Upper lobe of left lung (tissue), 6 donors: ENCODE data around the gene SYT7. TPM values are rescaled to one million over a fixed set of nuclear protein-coding genes. Genes with fewer than 3 reads are reported as not detected.

ENCODE experiments used
- ATAC-seq, 2 donors: fragments of 200-7000 bp; cut with Tn5 transposase; one replicate each; pipeline ENCODE4 v1.9.1; 2022; ENCODE audit warnings: mild to moderate bottlenecking in 2 of 2, moderate library complexity in 2 of 2; ENCODE audit not compliant: low FRiP score in 2 of 2
- DNase-seq, 2 donors: peaks; one replicate each; pipeline ENCODE4 v3.0.0-alpha.2; 2019 to 2020
- H3K27ac ChIP-seq, 4 donors: fragments of 200-600 bp; sonication (generic); one replicate each; pipeline ENCODE4 v1.5.1; 2016 to 2019
- H3K27me3 ChIP-seq, 4 donors: fragments of 200-600 bp; sonication (generic); one replicate each; pipeline ENCODE4 v1.5.1; 2017 to 2019
- H3K36me3 ChIP-seq, 4 donors: fragments of 200-600 bp; sonication (generic); one replicate each; pipeline ENCODE4 v1.5.1; 2016 to 2019
- H3K4me1 ChIP-seq, 4 donors: fragments of 200-600 bp; sonication (generic); one replicate each; pipeline ENCODE4 v1.5.1; 2018 to 2019
- H3K4me3 ChIP-seq, 4 donors: fragments of 200-600 bp; sonication (generic); one replicate each; pipeline ENCODE4 v1.5.1; 2017 to 2019; ENCODE audit warnings: mild to moderate bottlenecking in 2 of 4, moderate library complexity in 1 of 4
- H3K9me3 ChIP-seq, 4 donors: fragments of 200-600 bp; sonication (generic); one replicate each; pipeline ENCODE4 v1.5.1; 2018 to 2019
- EP300 ChIP-seq, 4 donors: sonication (generic); formaldehyde crosslinking; IDR thresholded peaks; one replicate each; pipeline ENCODE4 v1.5.1; 2017; ENCODE audit warnings: antibody characterized with exemption in 4 of 4, control low read depth in 2 of 4
- POLR2A ChIP-seq, 4 donors: fragments of 450-650 bp; IDR thresholded peaks; one replicate each; pipeline ENCODE4 v1.5.1; 2016 to 2017; ENCODE audit warnings: antibody characterized with exemption in 4 of 4, mild to moderate bottlenecking in 2 of 4
- POLR2AphosphoS5 ChIP-seq, 2 donors: sonication (generic); formaldehyde crosslinking; IDR thresholded peaks; one replicate each; pipeline ENCODE4 v1.5.1; 2017; ENCODE audit warnings: antibody characterized with exemption in 2 of 2
- WGBS, 2 donors: methylation state at CpG; one replicate each; pipeline ENCODE4 v1.1.5; 2017 to 2018; 5-methylcytosine and 5-hydroxymethylcytosine counted together
- total RNA-seq, 6 donors: library from RNA; depleted of rRNA in 4 of 6; stranded (reverse); fragments of >200 nt in 4 of 6; gene quantifications; one replicate each; pipeline versions ENCODE4 v1.1.0 to v1.2.1, GENCODE V29; 2016 to 2021
- TF ChIP-seq, protein P1 (sequence below), 6 experiments: fragments of 450-650 bp in 4 of 6; fragments of 200-600 bp in 2 of 6; sonication (generic) in 2 of 6; IDR thresholded peaks; one replicate each; pipeline ENCODE4 v1.5.1; 2016 to 2019; ENCODE audit warnings: antibody characterized with exemption in 6 of 6
- donor health status: DM: no; HTN: no; CAD: no; lungs with moderate emphysema.
- donor health status: DM: no; HTN: yes; CAD: no; lungs with severe emphysema.

The SYT7 gene
- total RNA-seq, 6 donors from 2014 or later: 2.1 to 7.3 (median 4.9) TPM

DNA sequence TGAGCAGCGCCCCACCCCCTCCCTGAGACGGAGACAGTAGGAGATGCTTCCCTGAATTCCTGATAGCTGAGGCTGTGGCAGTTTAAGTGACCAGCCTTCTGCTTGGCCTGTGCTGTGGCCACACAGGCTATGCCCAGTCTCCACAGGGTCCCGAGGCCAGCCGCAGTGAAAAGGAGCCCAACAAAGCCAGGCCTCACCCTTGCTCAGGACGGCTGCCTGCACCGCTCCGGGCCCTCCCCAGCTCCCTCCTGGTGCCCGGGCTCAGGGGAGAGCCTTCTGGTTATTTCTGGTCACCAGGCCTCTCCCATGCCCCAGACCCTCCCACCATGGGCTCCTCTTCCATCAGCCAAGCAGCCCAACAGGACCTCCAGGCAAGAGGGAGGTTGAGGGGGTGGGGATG lies 43.5 kb downstream of the SYT7 start:
- WGBS, 2 donors: 80 to 91% methylated on average over 1 to 6 of the region's 8 CpGs
- TF ChIP-seq POLR2A (IDR thresholded peaks at IDR 0.05) (no peak), EP300 (IDR thresholded peaks at IDR 0.05) (no peak), POLR2AphosphoS5 (IDR thresholded peaks at IDR 0.05) (no peak)
- TF ChIP-seq, protein P1, sequence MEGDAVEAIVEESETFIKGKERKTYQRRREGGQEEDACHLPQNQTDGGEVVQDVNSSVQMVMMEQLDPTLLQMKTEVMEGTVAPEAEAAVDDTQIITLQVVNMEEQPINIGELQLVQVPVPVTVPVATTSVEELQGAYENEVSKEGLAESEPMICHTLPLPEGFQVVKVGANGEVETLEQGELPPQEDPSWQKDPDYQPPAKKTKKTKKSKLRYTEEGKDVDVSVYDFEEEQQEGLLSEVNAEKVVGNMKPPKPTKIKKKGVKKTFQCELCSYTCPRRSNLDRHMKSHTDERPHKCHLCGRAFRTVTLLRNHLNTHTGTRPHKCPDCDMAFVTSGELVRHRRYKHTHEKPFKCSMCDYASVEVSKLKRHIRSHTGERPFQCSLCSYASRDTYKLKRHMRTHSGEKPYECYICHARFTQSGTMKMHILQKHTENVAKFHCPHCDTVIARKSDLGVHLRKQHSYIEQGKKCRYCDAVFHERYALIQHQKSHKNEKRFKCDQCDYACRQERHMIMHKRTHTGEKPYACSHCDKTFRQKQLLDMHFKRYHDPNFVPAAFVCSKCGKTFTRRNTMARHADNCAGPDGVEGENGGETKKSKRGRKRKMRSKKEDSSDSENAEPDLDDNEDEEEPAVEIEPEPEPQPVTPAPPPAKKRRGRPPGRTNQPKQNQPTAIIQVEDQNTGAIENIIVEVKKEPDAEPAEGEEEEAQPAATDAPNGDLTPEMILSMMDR (IDR thresholded peaks at IDR 0.05): no peak
- Histone ChIP-seq H3K36me3 (no peaks in the 10 kb centered on the region), H3K27ac (no peak overlapping the region), H3K4me3 (no peak overlapping the region), H3K27me3 (no peaks in the 10 kb centered on the region), H3K9me3 (no peaks in the 10 kb centered on the region), H3K4me1 (peaks cover 0 to 6% (median 0%) of the 10 kb centered on the region in 4 donors)
- DNase-seq (peak in 1 of 2 donors; percentile 37), ATAC-seq (no peak)

DNA sequence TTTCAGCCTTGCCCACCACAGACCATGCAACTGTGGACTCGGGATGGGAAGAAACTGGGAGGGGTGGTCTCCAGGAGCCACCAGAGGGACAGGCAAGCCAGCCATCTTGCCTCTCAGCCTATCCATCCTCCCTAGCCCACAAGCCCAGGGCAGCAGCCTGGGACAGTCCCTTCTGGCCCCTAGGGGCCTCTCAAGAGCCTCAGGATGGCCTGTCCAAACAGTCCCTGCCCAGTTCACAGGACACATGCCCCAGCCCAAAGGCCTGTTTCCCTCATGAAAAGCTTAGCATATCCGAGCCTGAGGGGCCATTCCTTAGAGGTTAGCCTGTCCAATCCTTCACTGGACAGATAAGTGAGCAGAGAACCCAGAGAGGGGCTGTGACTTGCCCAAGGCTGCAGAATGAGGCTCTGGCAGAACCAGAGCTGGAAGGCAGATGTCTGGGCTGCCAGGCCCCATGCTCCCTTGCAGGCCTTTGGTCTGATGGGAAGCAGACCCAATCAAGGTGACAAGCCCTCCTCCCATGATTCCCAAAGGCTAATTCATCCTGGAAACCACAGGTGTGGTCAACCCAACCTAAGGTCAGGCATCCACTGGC lies 44.1 kb downstream of the SYT7 start:
- WGBS, 2 donors: 80 to 91% methylated on average over 1 to 2 of the region's 2 CpGs
- no peak for TF ChIP-seq EP300 (IDR thresholded peaks at IDR 0.05)
- TF ChIP-seq POLR2A (IDR thresholded peaks at IDR 0.05): no peak
- TF ChIP-seq, protein P1 (IDR thresholded peaks at IDR 0.05): no peak

GRCh38 chr11:61535998-61536675 lies 44.7 kb downstream of the SYT7 start:
- ATAC-seq (no peak), DNase-seq (no peak)
- no peaks in the 10 kb centered on the region for H3K27me3 ChIP-seq
- no peaks in the 10 kb centered on the region for H3K9me3 ChIP-seq
- 75 to 80% methylated on average over 14 to 17 of the region's 17 CpGs for whole genome bisulfite sequencing, 2 donors
- H3K4me3 ChIP-seq: no peak overlapping the region
- H3K36me3 ChIP-seq: no peaks in the 10 kb centered on the region
- peaks cover 0 to 6% (median 0%) of the 10 kb centered on the region in 4 donors for H3K4me1 ChIP-seq
- no peak for TF ChIP-seq POLR2AphosphoS5 (IDR thresholded peaks at IDR 0.05)
- no peak for TF ChIP-seq EP300 (IDR thresholded peaks at IDR 0.05)
- TF ChIP-seq, protein P1 (IDR thresholded peaks at IDR 0.05): no peak
- H3K27ac ChIP-seq: no peak overlapping the region

More for the DNA sequence above, 44.1 kb downstream of the SYT7 start:
- H3K4me3 ChIP-seq: no peak overlapping the region
- no peaks in the 10 kb centered on the region for H3K36me3 ChIP-seq
- H3K9me3 ChIP-seq: no peaks in the 10 kb centered on the region
- ATAC-seq (no peak), DNase-seq (no peak)
- no peaks in the 10 kb centered on the region for H3K27me3 ChIP-seq
- peaks cover 0 to 6% (median 0%) of the 10 kb centered on the region in 4 donors for H3K4me1 ChIP-seq
- no peak overlapping the region for H3K27ac ChIP-seq

DNA sequence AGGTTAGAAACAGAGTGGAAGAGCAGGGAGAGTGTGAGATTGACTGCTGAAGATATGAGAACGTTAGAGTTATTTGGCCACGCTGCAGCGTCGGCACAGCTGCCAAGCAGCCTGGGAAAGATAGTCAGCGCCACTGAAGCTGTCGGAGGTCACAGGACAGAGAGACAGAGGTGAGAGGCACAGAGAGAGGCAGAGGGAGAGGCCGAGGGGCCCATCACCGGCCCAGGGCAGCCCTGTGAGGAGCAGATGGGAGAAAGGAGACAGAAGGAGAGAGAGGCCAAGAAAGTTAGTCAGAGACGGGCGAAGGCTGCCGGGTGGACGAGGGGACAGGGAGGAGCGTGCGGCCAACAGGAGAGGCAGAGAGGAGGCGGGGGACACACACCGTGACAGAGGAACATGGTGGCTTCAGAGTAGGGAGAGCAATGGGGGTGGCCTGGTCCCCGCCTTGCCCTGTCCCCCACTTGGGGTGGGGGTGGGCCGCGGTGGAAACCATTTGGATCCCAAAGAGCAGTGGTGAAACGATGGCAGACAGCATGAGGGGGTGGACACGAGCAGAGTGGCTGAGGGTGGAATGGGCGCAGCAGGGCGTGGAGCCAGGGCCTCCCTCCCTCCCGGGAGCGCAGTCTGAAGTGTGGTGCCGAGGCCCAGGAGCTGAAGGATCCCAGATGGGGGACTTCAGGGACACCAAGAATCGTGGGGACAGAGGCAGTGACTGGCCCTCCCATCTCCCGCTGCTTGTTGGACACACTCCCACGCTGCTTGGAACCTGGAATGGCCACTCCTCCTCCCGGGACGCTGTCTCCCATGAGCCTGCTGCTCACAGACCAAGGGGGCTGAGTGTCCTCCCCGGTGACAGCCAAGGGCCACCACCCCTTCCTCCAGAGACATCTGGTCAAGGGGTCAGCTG lies 45.7 kb downstream of the SYT7 start:
- no peaks in the 10 kb centered on the region for H3K9me3 ChIP-seq
- peaks cover 2 to 13% (median 2%) of the 10 kb centered on the region in 4 donors for H3K4me1 ChIP-seq
- no peak overlapping the region for H3K27ac ChIP-seq
- ATAC-seq: no peak
- TF ChIP-seq EP300 (IDR thresholded peaks at IDR 0.05): no peak
- TF ChIP-seq POLR2A (IDR thresholded peaks at IDR 0.05): no peak
- TF ChIP-seq, protein P1 (IDR thresholded peaks at IDR 0.05): no peak
- TF ChIP-seq POLR2AphosphoS5 (IDR thresholded peaks at IDR 0.05): no peak
- H3K36me3 ChIP-seq: no peaks in the 10 kb centered on the region
- no peak overlapping the region for H3K4me3 ChIP-seq
- DNase-seq: peak in 1 of 2 donors; percentile 72
- 60 to 64% methylated on average over 27 to 32 of the region's 32 CpGs for WGBS, 2 donors
- no peaks in the 10 kb centered on the region for H3K27me3 ChIP-seq
